Cardiac septum (tissue), 1 donor: ENCODE results near the gene OPCML. TPM values are rescaled to one million over a fixed set of nuclear protein-coding genes. Genes with fewer than 3 reads are reported as not detected.

ENCODE experiments used
- DNase-seq: peaks from one replicate; pipeline ENCODE4 v3.0.0-alpha.2; 2020; ENCODE audit warnings: low spot score
- intact Hi-C: fragments of 100-400 bp; cut with DNase I; formaldehyde crosslinking; loops from one replicate; pipeline ENCODE4 v1.14.0; 2022
- total RNA-seq: library from RNA; stranded (reverse); fragmentation: NEBNext Ultra II Directional; extraction: Animal tissue kit (Norgen Biotek cat#: 25700); gene quantifications from one replicate; pipeline ENCODE4 v1.2.1, GENCODE V29; 2021
- donor health status: DM: no; HTN: no; CAD: no.

OPCML gene
- total RNA-seq, 1 donor from 2014 or later: 0.27 TPM

GRCh38 chr11:133072378-133072777 lies 459.9 kb downstream of the OPCML start:
- DNase-seq: no peak
- intact Hi-C loops: no loop called here

- intact Hi-C loops: no loop called here
- no peak for DNase-seq
These were observed 461.5 kb downstream of the OPCML start for GRCh38 chr11:133070791-133071190.

- DNase-seq: no peak
- intact Hi-C loops: no loop called here
These were observed 462.1 kb downstream of the OPCML start for GRCh38 chr11:133070021-133070713.

- peak; percentile 53 for DNase-seq
- intact Hi-C loops: no loop called here
These were observed 466.3 kb downstream of the OPCML start for GRCh38 chr11:133065847-133066485.

GRCh38 chr11:133064961-133065360 lies 467.3 kb downstream of the OPCML start:
- no peak for DNase-seq
- intact Hi-C loops: loop anchor here (5.0 kb wide), 1 partner anchor 1198 kb away; no protein-coding TSS in a partner anchor

- no peak for DNase-seq
- intact Hi-C loops: loop anchor here (5.0 kb wide), 1 partner anchor 1197 kb away; no protein-coding TSS in a partner anchor
These were observed 468.0 kb downstream of the OPCML start for GRCh38 chr11:133064152-133064877.

GRCh38 chr11:133058501-133058900 lies 473.8 kb downstream of the OPCML start:
- intact Hi-C loops: no loop called here
- DNase-seq: no peak

- no peak for DNase-seq
- intact Hi-C loops: no loop called here
These were observed 479.1 kb downstream of the OPCML start for GRCh38 chr11:133053124-133053776.

- intact Hi-C loops: no loop called here
- DNase-seq: no peak
These were observed 479.8 kb downstream of the OPCML start for GRCh38 chr11:133052537-133052936.

GRCh38 chr11:133049244-133050019 lies 482.9 kb downstream of the OPCML start:
- no peak for DNase-seq
- intact Hi-C loops: no loop called here

- no peak for DNase-seq
- intact Hi-C loops: no loop called here
These were observed 484.0 kb downstream of the OPCML start for GRCh38 chr11:133048270-133048669.

- no peak for DNase-seq
- intact Hi-C loops: no loop called here
These were observed 484.6 kb downstream of the OPCML start for GRCh38 chr11:133047771-133048115.

GRCh38 chr11:133047036-133047770 lies 485.1 kb downstream of the OPCML start:
- no peak for DNase-seq
- intact Hi-C loops: no loop called here

GRCh38 chr11:133046252-133046651 lies 486.0 kb downstream of the OPCML start:
- intact Hi-C loops: no loop called here
- DNase-seq: no peak

- intact Hi-C loops: no loop called here
- no peak for DNase-seq
These were observed 490.1 kb downstream of the OPCML start for GRCh38 chr11:133041928-133042882.

GRCh38 chr11:133041181-133041580 lies 491.1 kb downstream of the OPCML start:
- intact Hi-C loops: no loop called here

GRCh38 chr11:133040289-133040900 lies 491.9 kb downstream of the OPCML start:
- no peak for DNase-seq
- intact Hi-C loops: no loop called here

More at GRCh38 chr11:133041181-133041580, 491.1 kb downstream of the OPCML start:
- DNase-seq: no peak
